ENCODE data around the gene HJV.

Gene HJV

DNA sequence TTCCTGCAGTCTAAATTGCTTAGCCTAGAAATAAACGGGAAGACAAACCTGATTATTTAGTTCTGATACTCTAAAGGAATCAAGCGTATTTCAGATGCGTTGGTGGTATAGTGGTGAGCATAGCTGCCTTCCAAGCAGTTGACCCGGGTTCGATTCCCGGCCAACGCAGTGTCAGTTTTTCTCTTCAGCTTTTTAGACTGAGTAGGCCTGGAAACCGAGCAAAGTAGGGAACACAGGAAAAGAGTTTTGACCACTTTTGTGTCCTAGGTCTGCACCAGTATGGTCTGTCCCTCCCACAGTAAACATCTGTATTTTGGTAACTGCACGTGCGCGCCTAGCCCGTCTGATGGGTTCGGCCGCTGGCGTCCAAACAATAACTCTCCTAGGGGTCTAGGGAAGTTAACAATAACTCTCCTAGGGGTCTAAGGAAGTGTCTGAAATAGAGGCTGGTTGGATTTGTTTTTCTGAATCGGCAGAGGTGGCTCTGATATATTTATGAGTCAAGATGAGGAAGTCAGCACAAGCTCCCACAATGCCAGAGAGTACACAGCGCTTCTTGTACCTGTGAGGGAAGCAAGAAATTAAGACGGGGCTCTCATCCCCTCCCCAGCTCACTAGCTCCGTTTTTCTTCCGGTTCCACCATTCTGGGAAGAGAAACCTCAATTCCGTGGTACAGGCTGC is 15.6 kb upstream of the HJV start:
- TF ChIP-seq POLR2AphosphoS5 (IDR thresholded peaks at IDR 0.05; ENCODE audit: low read depth) (no peak), SPI1 (IDR thresholded peaks at IDR 0.05; ENCODE audit: borderline replicate concordance, low read depth) (peak; percentile 79), GABPA (IDR thresholded peaks at IDR 0.05; ENCODE audit: low read depth) (peak; percentile 46; the same call in 1 of the 2 replicates)
- TF ChIP-seq, protein P1, sequence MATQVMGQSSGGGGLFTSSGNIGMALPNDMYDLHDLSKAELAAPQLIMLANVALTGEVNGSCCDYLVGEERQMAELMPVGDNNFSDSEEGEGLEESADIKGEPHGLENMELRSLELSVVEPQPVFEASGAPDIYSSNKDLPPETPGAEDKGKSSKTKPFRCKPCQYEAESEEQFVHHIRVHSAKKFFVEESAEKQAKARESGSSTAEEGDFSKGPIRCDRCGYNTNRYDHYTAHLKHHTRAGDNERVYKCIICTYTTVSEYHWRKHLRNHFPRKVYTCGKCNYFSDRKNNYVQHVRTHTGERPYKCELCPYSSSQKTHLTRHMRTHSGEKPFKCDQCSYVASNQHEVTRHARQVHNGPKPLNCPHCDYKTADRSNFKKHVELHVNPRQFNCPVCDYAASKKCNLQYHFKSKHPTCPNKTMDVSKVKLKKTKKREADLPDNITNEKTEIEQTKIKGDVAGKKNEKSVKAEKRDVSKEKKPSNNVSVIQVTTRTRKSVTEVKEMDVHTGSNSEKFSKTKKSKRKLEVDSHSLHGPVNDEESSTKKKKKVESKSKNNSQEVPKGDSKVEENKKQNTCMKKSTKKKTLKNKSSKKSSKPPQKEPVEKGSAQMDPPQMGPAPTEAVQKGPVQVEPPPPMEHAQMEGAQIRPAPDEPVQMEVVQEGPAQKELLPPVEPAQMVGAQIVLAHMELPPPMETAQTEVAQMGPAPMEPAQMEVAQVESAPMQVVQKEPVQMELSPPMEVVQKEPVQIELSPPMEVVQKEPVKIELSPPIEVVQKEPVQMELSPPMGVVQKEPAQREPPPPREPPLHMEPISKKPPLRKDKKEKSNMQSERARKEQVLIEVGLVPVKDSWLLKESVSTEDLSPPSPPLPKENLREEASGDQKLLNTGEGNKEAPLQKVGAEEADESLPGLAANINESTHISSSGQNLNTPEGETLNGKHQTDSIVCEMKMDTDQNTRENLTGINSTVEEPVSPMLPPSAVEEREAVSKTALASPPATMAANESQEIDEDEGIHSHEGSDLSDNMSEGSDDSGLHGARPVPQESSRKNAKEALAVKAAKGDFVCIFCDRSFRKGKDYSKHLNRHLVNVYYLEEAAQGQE (IDR thresholded peaks at IDR 0.05; ENCODE audit: insufficient replicate concordance, low read depth) = no peak
- TF ChIP-seq, protein P2, sequence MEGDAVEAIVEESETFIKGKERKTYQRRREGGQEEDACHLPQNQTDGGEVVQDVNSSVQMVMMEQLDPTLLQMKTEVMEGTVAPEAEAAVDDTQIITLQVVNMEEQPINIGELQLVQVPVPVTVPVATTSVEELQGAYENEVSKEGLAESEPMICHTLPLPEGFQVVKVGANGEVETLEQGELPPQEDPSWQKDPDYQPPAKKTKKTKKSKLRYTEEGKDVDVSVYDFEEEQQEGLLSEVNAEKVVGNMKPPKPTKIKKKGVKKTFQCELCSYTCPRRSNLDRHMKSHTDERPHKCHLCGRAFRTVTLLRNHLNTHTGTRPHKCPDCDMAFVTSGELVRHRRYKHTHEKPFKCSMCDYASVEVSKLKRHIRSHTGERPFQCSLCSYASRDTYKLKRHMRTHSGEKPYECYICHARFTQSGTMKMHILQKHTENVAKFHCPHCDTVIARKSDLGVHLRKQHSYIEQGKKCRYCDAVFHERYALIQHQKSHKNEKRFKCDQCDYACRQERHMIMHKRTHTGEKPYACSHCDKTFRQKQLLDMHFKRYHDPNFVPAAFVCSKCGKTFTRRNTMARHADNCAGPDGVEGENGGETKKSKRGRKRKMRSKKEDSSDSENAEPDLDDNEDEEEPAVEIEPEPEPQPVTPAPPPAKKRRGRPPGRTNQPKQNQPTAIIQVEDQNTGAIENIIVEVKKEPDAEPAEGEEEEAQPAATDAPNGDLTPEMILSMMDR (IDR thresholded peaks at IDR 0.05; ENCODE audit: insufficient read depth, low read length) = no peak
- Histone ChIP-seq H3K27ac (replicated peaks) (peak overlapping the region; percentile 73), H3K4me3 (replicated peaks; ENCODE audit: insufficient read depth, low read length) (peak overlapping the region; percentile 89), H3K27me3 (ENCODE audit: insufficient read depth, poor library complexity, severe bottlenecking) (no peaks in the 10 kb centered on the region)
- peak; percentile 80 to 85 for DNase-seq (ENCODE audit: low read depth in 1 of 2, low spot score in 1 of 2)

- TF ChIP-seq, protein P1 (IDR thresholded peaks at IDR 0.05; ENCODE audit: insufficient replicate concordance, low read depth) = no peak
- TF ChIP-seq SPI1 (IDR thresholded peaks at IDR 0.05; ENCODE audit: borderline replicate concordance, low read depth) (no peak), GABPA (IDR thresholded peaks at IDR 0.05; ENCODE audit: low read depth) (no peak), POLR2AphosphoS5 (IDR thresholded peaks at IDR 0.05; ENCODE audit: low read depth) (no peak)
- TF ChIP-seq, protein P2 (IDR thresholded peaks at IDR 0.05; ENCODE audit: insufficient read depth, low read length) = no peak
- DNase-seq (ENCODE audit: low read depth in 1 of 2, low spot score in 1 of 2) = peak in 1 of 2 experiments; percentile 72
- peak overlapping the region; percentile 73 for H3K27ac ChIP-seq (replicated peaks)
- peak overlapping the region; percentile 89 for H3K4me3 ChIP-seq (replicated peaks; ENCODE audit: insufficient read depth, low read length)
- H3K27me3 ChIP-seq (ENCODE audit: insufficient read depth, poor library complexity, severe bottlenecking) = no peaks in the 10 kb centered on the region
These were observed 14.9 kb upstream of the HJV start for GRCh38 chr1:146036241-146036964.

- peak in 1 of 2 experiments; percentile 32 for DNase-seq (ENCODE audit: low read depth in 1 of 2, low spot score in 1 of 2)
- no peak overlapping the region for H3K27ac ChIP-seq (replicated peaks)
- TF ChIP-seq, protein P1 (IDR thresholded peaks at IDR 0.05; ENCODE audit: insufficient replicate concordance, low read depth) = no peak
- TF ChIP-seq SPI1 (IDR thresholded peaks at IDR 0.05; ENCODE audit: borderline replicate concordance, low read depth) (no peak), GABPA (IDR thresholded peaks at IDR 0.05; ENCODE audit: low read depth) (no peak), POLR2AphosphoS5 (IDR thresholded peaks at IDR 0.05; ENCODE audit: low read depth) (no peak)
- TF ChIP-seq, protein P2 (IDR thresholded peaks at IDR 0.05; ENCODE audit: insufficient read depth, low read length) = no peak
- no peaks in the 10 kb centered on the region for H3K27me3 ChIP-seq (ENCODE audit: insufficient read depth, poor library complexity, severe bottlenecking)
- H3K4me3 ChIP-seq (replicated peaks; ENCODE audit: insufficient read depth, low read length) = peak overlapping the region; percentile 89
These were observed 13.5 kb upstream of the HJV start for GRCh38 chr1:146035048-146035423.

Data from HL-60 (cell line).